ENCODE results near the gene RGP1. TPM values are rescaled to one million over a fixed set of nuclear protein-coding genes. Genes with fewer than 3 reads are reported as not detected.

Gene RGP1, protein sequence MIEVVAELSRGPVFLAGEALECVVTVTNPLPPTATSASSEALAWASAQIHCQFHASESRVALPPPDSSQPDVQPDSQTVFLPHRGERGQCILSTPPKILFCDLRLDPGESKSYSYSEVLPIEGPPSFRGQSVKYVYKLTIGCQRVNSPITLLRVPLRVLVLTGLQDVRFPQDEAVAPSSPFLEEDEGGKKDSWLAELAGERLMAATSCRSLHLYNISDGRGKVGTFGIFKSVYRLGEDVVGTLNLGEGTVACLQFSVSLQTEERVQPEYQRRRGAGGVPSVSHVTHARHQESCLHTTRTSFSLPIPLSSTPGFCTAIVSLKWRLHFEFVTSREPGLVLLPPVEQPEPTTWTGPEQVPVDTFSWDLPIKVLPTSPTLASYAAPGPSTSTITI
- total RNA-seq (2022) (25.0 and 27.1 TPM in 2 replicates), Bru-seq, nascent RNA (percentile 73 among the genes with signal in this experiment), BruChase-seq, experiment 1, labeled RNA remaining after a 2-hour chase (percentile 86 among the genes with signal in this experiment), BruChase-seq, experiment 2, labeled RNA remaining after a 6-hour chase (percentile 92 among the genes with signal in this experiment)
- long read RNA-seq, full-length matches to known transcripts: 7 of 24 reads
- long read RNA-seq, partial matches to known transcripts: 2 of 24 reads
- long read RNA-seq, other reads (novel, unspliced or antisense): 15 of 24 reads

DNA sequence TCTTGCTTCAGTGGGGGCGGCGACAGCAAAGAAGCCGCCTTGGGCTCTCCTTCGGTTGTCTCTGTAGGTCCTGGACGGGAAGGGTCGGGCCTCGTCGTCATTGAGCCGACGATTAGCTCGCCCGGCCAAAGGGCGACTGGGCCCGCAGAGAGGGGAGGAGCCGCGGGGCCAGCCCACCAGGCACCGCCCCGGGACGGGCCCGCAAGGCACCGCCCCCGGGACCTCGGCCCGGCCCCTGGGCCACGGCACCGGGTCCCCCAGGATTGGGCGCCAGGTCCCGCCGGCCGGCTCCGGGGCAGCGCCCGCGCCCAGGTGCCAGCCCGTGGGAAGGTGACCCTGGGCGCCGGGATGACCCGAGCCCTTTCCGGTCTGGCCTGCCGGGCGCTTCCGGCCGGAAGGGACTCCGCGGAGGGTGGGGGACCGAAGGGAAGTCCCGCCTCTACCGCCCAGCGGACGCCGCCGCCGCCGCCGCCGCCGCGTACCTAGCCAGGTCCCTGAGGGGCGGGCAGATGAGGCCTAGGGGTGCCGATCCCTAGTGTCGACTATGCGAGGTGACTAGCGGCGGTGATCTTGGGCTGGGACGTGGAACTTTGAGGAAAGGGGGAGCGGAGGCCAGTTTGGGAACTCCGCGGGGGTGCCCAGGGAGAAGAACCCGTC, at the start of gene RGP1, which contains the start of gene GBA2:
Gene RGP1 (plus strand): TSS at position 430 of the 657 bp plus-strand sequence. CDS start 469 bp downstream, outside the sequence.
Gene GBA2 (minus strand): TSS at position 371 of the 657 bp plus-strand sequence. CDS start 524 bp downstream, outside the sequence.
- Histone ChIP-seq H3K27me3 (replicated peaks; ENCODE audit: control insufficient read depth, insufficient read depth, low read length) (no peaks in the 10 kb centered on the region), H3K9me3 (no peaks in the 10 kb centered on the region), H3K4me1 (peaks cover 23% of the 10 kb centered on the region), H3K36me3 (ENCODE audit: control insufficient read depth, insufficient read depth, low read length) (peaks cover 8% of the 10 kb centered on the region), H3K4me3 (ENCODE audit: low read depth, low read length) (peak within 1 kb of the TSS; percentile 89)
- intact Hi-C loops (cut with micrococcal nuclease; ENCODE audit: unreplicated experiment): loop anchor here (2.0 to 5.0 kb wide), 2 partner anchors 16 to 68 kb away; partner anchors contain the start of genes CREB3, HINT2 and TLN1
- POLR2A ChIA-PET: interaction anchor here (0.6 to 4.1 kb wide), 13 partner anchors 10 to 677 kb away, joined by 3 to 41 read pairs (median 4); partner anchors contain the start of genes CCDC107, CREB3, HINT2 and RMRP
- Mint-ChIP-seq H3K4me3 (ENCODE audit: unreplicated experiment) (peak within 1 kb of the TSS; percentile 86), H3K4me1 (ENCODE audit: low read depth, unreplicated experiment) (peaks cover 22% of the 10 kb centered on the region), H3K36me3 (ENCODE audit: insufficient read depth, unreplicated experiment) (peaks cover 42% of the 10 kb centered on the region), H3K9me3 (ENCODE audit: unreplicated experiment) (no peaks in the 10 kb centered on the region), H3K27ac (ENCODE audit: unreplicated experiment) (peak within 1 kb of the TSS; percentile 85), H3K27me3 (ENCODE audit: insufficient read depth, unreplicated experiment) (no peaks in the 10 kb centered on the region)
- no TSS peak for BruUV-seq (replicated peaks)
- peak; percentile 89 to 90 for DNase-seq
- TF ChIP-seq CTCF (IDR thresholded peaks at IDR 0.05; ENCODE audit: insufficient read depth in 1 of 2, low read depth in 1 of 2, low read length in 1 of 2, severe bottlenecking in 1 of 2, unreplicated experiment in 1 of 2): no peak
- CTCF ChIA-PET: interaction anchor here (1.0 to 3.4 kb wide), 9 partner anchors 11 to 91 kb away, joined by 3 to 21 read pairs (median 7); partner anchors contain the start of genes CCDC107, CREB3, RMRP and TLN1

DNA sequence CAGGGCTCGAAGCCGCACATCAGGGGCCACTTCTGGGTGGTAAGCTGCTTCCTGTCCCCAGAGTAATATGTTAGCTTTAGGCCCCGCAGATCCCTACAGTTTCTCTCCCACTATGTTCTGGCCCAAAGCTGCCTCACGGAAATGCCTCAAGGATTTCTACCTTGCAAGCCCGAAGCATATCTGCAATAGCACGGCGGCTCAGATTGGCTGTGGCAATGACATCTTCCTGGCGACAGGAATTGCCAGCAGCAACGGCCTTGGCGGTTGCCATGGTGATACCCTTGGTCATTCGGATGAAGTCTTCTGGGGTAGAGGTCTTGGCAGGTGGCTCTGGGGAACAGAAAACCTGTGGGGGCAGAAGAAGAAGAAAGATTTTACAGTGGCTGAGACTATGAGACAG, 49.1 kb upstream of the RGP1 start:
- Histone ChIP-seq H3K4me3 (ENCODE audit: low read depth, low read length) (no peak overlapping the region), H3K9me3 (no peaks in the 10 kb centered on the region), H3K27me3 (replicated peaks; ENCODE audit: control insufficient read depth, insufficient read depth, low read length) (no peaks in the 10 kb centered on the region), H3K36me3 (ENCODE audit: control insufficient read depth, insufficient read depth, low read length) (peaks cover 1% of the 10 kb centered on the region), H3K4me1 (peaks cover 8% of the 10 kb centered on the region)
- no peaks in the 10 kb centered on the region for H3K4me1 Mint-ChIP-seq (ENCODE audit: low read depth, unreplicated experiment)
- BruUV-seq (replicated peaks): no TSS peak
- H3K27ac Mint-ChIP-seq (ENCODE audit: unreplicated experiment): no peak overlapping the region
- DNase-seq: no peak
- no peak for TF ChIP-seq CTCF (IDR thresholded peaks at IDR 0.05; ENCODE audit: insufficient read depth in 1 of 2, low read depth in 1 of 2, low read length in 1 of 2, severe bottlenecking in 1 of 2, unreplicated experiment in 1 of 2)
- H3K27me3 Mint-ChIP-seq (ENCODE audit: insufficient read depth, unreplicated experiment): no peaks in the 10 kb centered on the region
- H3K36me3 Mint-ChIP-seq (ENCODE audit: insufficient read depth, unreplicated experiment): peaks cover 36% of the 10 kb centered on the region
- H3K4me3 Mint-ChIP-seq (ENCODE audit: unreplicated experiment): no peak overlapping the region
- POLR2A ChIA-PET: no interaction called here
- CTCF ChIA-PET: no interaction called here
- no peaks in the 10 kb centered on the region for H3K9me3 Mint-ChIP-seq (ENCODE audit: unreplicated experiment)
- intact Hi-C loops (cut with micrococcal nuclease; ENCODE audit: unreplicated experiment): no loop called here

DNA sequence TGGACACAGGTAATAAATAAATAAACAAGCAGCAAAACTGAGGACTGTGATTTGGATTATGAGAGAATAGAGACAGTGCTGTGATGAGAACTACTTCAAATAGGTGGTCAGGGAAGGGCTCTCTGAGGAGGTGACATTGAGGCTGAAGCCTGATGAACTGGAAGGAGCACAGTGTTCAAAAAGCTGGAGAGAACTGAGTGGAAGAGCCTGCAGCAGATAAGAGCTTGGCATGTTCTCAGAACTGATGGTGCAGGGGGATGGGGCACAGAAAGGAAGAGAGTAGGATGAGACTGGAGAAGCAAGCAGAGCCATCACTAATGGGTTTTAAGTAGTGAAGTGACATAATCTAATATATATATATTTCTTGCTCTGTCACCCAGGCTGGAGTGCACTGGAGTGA, 48.1 kb upstream of the RGP1 start:
- Mint-ChIP-seq H3K9me3 (ENCODE audit: unreplicated experiment) (no peaks in the 10 kb centered on the region), H3K4me1 (ENCODE audit: low read depth, unreplicated experiment) (no peaks in the 10 kb centered on the region), H3K36me3 (ENCODE audit: insufficient read depth, unreplicated experiment) (peaks cover 37% of the 10 kb centered on the region), H3K27ac (ENCODE audit: unreplicated experiment) (no peak overlapping the region), H3K4me3 (ENCODE audit: unreplicated experiment) (no peak overlapping the region), H3K27me3 (ENCODE audit: insufficient read depth, unreplicated experiment) (no peaks in the 10 kb centered on the region)
- no peak for DNase-seq
- no peak for TF ChIP-seq CTCF (IDR thresholded peaks at IDR 0.05; ENCODE audit: insufficient read depth in 1 of 2, low read depth in 1 of 2, low read length in 1 of 2, severe bottlenecking in 1 of 2, unreplicated experiment in 1 of 2)
- ChIA-PET CTCF (no interaction called here), POLR2A (no interaction called here)
- no peak overlapping the region for H3K4me3 ChIP-seq (ENCODE audit: low read depth, low read length)
- peaks cover 5% of the 10 kb centered on the region for H3K4me1 ChIP-seq
- H3K27me3 ChIP-seq (replicated peaks; ENCODE audit: control insufficient read depth, insufficient read depth, low read length): no peaks in the 10 kb centered on the region
- BruUV-seq (replicated peaks): no TSS peak
- no peaks in the 10 kb centered on the region for H3K9me3 ChIP-seq
- peaks cover 3% of the 10 kb centered on the region for H3K36me3 ChIP-seq (ENCODE audit: control insufficient read depth, insufficient read depth, low read length)
- intact Hi-C loops (cut with micrococcal nuclease; ENCODE audit: unreplicated experiment): no loop called here

Data from Caco-2 (cell line).